WERI-Rb-1 (cell line): ENCODE measurements around the gene OPN1MW3.
"Not testable (repeated sequence)": the region's sequence is repeated elsewhere in the genome, so short reads cannot be mapped to it uniquely, and the experiment has no call there.

Source experiments
- DNase-seq: peaks from one replicate; pipeline ENCODE4 v3.0.0-alpha.2; 2020
- H3K27ac ChIP-seq: fragments of 250-450 bp; sonication (Bioruptor Pico); 2 replicates; pipeline ENCODE4 v1.5.1; 2020; ENCODE audit warnings: mild to moderate bottlenecking, moderate library complexity
- H3K27me3 ChIP-seq: fragments of 250-450 bp; sonication (Bioruptor Pico); 2 replicates; pipeline ENCODE4 v1.5.1; 2021; ENCODE audit warnings: mild to moderate bottlenecking, low read depth, moderate library complexity; ENCODE audit not compliant: insufficient read depth, severe bottlenecking
- H3K36me3 ChIP-seq: fragments of 250-450 bp; sonication (Bioruptor Pico); 2 replicates; pipeline ENCODE4 v1.5.1; 2020; ENCODE audit warnings: mild to moderate bottlenecking, moderate library complexity
- H3K4me3 ChIP-seq: 2 replicates; pipeline ENCODE4 v1.5.1; 2011; ENCODE audit warnings: low read depth, mild to moderate bottlenecking, control low read depth, low read length
- H3K9me3 ChIP-seq: fragments of 250-450 bp; sonication (Bioruptor Pico); 2 replicates; pipeline ENCODE4 v1.5.1; 2021; ENCODE audit warnings: mild to moderate bottlenecking, moderate library complexity; ENCODE audit not compliant: severe bottlenecking

OPN1MW3 gene

DNA sequence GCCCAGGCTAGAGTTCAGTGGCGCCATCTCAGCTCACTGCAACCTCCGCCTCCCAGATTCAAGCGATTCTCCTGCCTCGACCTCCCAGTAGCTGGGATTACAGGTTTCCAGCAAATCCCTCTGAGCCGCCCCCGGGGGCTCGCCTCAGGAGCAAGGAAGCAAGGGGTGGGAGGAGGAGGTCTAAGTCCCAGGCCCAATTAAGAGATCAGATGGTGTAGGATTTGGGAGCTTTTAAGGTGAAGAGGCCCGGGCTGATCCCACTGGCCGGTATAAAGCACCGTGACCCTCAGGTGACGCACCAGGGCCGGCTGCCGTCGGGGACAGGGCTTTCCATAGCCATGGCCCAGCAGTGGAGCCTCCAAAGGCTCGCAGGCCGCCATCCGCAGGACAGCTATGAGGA is at the start of gene OPN1MW3:
TSS of gene OPN1MW3 (plus strand) at position 301 of the 400 bp plus-strand sequence. CDS start at position 339, 38 bp downstream.
- H3K4me3 ChIP-seq, H3K36me3 ChIP-seq, H3K27me3 ChIP-seq, H3K9me3 ChIP-seq, DNase-seq, H3K27ac ChIP-seq: not testable (repeated sequence)

DNA sequence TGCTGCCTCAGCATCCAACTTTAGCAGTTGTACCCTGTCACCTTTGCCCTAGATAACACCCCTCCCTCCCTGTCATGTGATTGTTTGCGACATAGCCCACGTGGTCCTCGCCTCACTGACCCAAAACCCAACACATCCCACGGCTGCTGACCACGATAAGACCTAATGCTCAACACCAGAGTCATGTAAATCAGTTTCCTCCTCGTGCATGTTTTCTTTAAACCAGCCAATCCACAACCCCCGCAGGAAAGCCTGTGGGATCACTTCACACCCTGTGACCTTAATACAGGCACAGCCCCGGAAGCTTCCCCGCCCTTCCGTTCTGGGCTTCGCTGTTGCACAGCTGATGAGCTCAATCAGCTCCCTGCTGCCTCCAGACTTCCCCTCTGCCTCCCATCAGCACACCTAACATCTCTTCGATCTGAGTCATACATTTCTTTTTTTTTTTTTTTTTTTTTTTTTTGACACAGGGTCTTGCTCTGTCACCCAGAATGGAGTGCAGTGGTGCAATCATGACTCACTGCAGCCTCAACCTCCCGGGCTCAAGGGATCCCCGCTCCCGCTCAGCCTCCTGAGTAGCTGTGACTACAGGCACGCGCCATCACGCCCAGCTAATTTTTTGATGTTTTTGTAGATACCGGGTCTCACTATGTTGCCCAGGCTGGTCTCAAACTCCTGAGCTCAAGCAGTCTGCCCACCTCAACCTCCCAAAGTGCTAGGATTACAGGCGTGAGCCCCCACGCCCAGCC is 47.5 kb upstream of the OPN1MW3 start:
- not testable (repeated sequence) for H3K36me3 ChIP-seq, H3K9me3 ChIP-seq, H3K27ac ChIP-seq, H3K27me3 ChIP-seq, H3K4me3 ChIP-seq, DNase-seq

DNA sequence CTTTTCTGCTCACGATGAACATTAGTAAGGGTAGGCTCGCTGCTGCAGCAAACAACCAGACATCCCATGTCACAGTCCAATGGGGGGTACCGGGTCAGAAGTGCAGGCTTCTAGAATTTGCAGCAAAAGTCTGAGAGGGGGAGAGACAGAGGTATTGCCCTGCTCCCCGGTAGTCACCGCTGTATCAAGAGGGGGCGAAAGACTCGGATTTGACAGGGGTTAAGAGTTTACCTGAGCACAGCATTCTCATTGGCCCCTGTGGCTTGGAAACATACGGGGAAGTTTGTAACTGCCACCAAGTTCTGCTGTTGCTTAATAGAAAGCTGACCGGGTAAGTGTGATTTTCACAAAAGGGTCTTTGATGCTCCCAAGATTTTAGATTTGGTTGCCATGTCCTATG is 46.3 kb upstream of the OPN1MW3 start:
- not testable (repeated sequence) for DNase-seq, H3K9me3 ChIP-seq, H3K27ac ChIP-seq, H3K27me3 ChIP-seq, H3K36me3 ChIP-seq, H3K4me3 ChIP-seq

DNA sequence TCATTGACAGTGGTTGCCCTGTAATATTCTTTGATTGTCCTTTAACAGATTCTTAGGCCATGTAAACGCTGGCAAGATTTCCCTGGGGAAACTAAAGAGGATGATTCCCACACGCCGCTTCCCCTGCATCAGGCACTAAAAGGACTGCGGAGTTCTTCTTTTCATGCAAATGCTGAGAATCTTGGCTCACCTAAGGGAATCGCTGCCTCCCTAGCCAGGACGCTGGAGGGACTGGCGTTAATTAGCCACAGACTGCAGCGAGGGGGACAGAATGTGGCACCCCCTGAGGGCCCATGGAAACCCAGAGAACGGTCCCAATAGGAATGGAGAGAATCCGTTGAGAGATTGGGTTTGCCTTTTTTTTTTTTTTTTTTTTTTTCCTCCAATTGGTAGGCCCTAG is 45.9 kb upstream of the OPN1MW3 start:
- not testable (repeated sequence) for H3K36me3 ChIP-seq, H3K4me3 ChIP-seq, H3K9me3 ChIP-seq, H3K27ac ChIP-seq, H3K27me3 ChIP-seq, DNase-seq

DNA sequence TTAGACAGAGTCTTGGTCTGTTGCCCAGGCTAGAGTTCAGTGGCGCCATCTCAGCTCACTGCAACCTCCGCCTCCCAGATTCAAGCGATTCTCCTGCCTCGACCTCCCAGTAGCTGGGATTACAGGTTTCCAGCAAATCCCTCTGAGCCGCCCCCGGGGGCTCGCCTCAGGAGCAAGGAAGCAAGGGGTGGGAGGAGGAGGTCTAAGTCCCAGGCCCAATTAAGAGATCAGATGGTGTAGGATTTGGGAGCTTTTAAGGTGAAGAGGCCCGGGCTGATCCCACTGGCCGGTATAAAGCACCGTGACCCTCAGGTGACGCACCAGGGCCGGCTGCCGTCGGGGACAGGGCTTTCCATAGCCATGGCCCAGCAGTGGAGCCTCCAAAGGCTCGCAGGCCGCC is 37.9 kb upstream of the OPN1MW3 start, which contains the start of gene OPN1MW2:
TSS of gene OPN1MW2 (plus strand) at position 301 of the 400 bp plus-strand sequence. CDS start at position 361, 60 bp downstream.
- not testable (repeated sequence) for H3K27ac ChIP-seq, DNase-seq, H3K27me3 ChIP-seq, H3K36me3 ChIP-seq, H3K9me3 ChIP-seq, H3K4me3 ChIP-seq

DNA sequence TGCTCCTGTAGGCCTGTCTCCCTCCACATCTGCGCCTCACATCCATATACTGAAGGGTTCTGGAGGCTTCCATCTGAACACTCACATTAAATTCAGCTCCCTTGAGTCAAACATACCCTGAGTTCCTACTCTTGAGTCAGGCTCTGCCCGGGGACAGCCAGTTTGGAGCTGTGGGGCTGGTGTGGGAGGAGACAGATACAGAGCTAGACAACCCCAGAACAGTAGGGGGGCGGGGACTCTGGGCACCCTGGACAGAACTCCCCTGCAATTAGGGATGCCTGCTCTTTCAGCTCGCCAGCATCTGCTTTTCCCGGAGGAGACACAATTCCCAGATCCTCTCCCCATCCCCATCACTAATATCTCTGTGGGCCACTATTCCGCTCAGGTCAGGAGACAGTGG is 32.1 kb upstream of the OPN1MW3 start:
- not testable (repeated sequence) for DNase-seq, H3K36me3 ChIP-seq, H3K27ac ChIP-seq, H3K9me3 ChIP-seq, H3K27me3 ChIP-seq, H3K4me3 ChIP-seq

DNA sequence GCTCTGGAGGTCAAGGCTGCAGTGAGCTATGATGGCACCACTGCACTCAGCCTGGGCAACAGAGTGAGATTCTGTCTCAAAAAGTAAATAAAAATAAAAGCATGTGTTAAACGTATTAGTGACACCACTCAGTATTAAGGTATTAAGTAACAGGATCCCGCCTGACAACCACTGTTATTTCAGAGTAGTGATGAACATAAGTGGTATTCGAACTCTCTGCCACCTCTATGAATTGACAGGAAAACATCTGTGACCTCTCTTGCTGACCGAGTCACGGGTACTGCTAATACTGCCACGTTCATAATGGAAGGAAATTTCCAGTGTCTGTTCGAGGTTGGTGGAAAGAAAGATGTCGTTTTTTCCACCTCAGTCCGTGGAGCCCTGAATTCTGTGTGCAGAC is 30.7 kb upstream of the OPN1MW3 start:
- H3K4me3 ChIP-seq, H3K27ac ChIP-seq, DNase-seq: not testable (repeated sequence)

DNA sequence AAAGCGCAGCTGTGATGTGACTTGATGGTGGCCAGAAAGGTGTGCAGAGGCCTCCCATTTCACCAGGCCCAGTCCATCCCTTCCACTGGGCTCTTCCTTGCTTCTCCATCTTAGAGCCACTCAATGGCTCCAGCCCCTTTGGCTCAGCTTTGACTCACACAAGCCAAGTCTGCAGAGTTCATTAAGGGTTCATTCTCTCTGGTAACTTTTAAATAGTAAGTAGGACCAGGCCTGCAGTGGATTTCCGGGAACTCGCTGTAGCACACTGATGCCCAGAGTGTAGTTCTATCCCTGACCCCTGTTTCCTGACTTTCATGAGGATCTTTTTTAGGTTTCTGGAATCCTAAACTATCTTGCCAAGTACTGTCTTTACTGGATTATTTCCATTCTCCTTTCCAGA is 25.9 kb upstream of the OPN1MW3 start:
- H3K9me3 ChIP-seq, H3K36me3 ChIP-seq, H3K4me3 ChIP-seq, H3K27me3 ChIP-seq, DNase-seq, H3K27ac ChIP-seq: not testable (repeated sequence)

More for the DNA sequence above, 30.7 kb upstream of the OPN1MW3 start:
- not testable (repeated sequence) for H3K9me3 ChIP-seq, H3K36me3 ChIP-seq, H3K27me3 ChIP-seq

DNA sequence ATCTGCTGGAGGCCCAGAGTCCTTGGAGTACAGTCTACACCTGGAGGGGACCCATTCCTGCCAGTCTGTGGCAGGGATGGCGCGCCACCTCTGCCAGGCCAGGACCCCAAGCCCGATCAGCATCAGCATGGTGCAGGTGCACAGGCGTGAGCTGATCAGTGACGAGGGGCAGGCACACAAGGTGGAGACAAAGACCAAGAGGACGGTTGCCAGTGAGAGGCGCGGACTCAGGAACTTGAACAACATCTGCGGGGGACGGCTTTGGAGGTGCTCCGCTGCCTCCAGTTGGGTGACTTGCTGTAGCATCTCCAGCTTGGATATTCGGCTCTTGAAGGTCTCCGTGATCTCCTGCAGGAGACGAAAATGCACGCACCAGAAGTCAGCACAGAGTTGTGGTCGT is 23.8 kb upstream of the OPN1MW3 start:
- not testable (repeated sequence) for H3K27me3 ChIP-seq, H3K4me3 ChIP-seq, DNase-seq, H3K27ac ChIP-seq, H3K9me3 ChIP-seq, H3K36me3 ChIP-seq

DNA sequence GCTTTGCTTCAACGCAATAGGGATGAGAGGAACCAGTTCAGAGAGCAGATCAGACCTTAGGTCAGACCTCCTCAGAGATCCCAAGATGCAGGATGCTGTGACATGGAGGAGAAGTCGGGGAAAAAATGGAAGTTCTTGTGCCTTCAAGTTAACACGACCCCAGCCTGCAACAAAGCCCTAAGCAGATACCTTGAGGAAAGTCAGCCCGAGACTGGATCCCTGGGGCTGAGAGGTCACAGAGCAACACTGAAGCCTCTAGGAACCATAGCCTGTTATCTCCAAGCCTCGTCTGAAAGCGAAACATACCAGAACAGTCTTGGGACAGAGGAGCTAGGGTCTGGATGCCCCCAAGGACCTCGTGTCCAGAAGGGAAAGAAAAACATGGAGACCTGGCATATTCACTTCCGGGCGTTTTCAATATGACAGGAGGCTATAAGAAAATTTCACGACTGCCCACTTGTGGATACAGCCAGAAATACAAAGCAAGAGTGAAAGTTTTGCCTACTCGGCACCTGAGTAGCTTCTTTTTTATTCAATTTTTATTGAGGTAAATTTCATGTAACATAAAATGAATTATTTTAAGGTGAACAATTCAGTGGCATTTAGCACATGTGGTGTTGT is 18.3 kb upstream of the OPN1MW3 start:
- H3K36me3 ChIP-seq, H3K9me3 ChIP-seq, DNase-seq, H3K27me3 ChIP-seq, H3K4me3 ChIP-seq, H3K27ac ChIP-seq: not testable (repeated sequence)

DNA sequence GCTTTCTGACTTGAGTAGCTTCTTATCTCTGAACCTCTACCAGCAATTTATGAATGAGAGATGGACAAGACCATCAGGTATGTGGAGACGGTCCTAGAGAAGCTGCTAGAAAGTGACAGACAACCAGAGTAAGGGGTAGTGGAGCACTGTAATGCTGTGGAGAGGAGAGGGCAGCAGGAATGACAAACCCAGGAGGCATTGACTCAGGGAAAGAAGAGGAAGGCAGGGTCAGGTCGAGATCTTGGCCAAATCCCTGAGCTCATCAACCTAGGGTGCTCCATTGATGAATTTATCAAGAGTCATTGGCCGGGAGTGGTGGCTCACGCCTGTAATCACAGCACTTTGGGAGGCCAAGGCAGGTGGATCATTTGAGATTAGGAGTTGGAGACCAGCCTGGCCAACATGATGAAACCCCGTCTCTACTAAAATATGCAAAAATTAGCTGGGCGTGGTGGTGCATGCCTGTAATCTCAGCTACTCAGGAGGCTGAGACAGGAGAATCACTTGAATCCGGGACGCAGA is 17.3 kb upstream of the OPN1MW3 start:
- not testable (repeated sequence) for H3K9me3 ChIP-seq, DNase-seq, H3K4me3 ChIP-seq, H3K36me3 ChIP-seq, H3K27me3 ChIP-seq, H3K27ac ChIP-seq

DNA sequence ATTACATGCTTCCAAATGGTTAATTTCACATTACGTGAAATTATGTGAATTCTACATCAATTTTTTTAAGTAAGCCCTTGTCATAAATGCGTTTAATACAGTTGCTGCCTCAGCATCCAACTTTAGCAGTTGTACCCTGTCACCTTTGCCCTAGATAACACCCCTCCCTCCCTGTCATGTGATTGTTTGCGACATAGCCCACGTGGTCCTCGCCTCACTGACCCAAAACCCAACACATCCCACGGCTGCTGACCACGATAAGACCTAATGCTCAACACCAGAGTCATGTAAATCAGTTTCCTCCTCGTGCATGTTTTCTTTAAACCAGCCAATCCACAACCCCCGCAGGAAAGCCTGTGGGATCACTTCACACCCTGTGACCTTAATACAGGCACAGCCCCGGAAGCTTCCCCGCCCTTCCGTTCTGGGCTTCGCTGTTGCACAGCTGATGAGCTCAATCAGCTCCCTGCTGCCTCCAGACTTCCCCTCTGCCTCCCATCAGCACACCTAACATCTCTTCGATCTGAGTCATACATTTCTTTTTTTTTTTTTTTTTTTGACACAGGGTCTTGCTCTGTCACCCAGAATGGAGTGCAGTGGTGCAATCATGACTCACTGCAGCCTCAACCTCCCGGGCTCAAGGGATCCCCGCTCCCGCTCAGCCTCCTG is 9.9 kb upstream of the OPN1MW3 start:
- DNase-seq, H3K27me3 ChIP-seq, H3K27ac ChIP-seq, H3K36me3 ChIP-seq, H3K9me3 ChIP-seq, H3K4me3 ChIP-seq: not testable (repeated sequence)

DNA sequence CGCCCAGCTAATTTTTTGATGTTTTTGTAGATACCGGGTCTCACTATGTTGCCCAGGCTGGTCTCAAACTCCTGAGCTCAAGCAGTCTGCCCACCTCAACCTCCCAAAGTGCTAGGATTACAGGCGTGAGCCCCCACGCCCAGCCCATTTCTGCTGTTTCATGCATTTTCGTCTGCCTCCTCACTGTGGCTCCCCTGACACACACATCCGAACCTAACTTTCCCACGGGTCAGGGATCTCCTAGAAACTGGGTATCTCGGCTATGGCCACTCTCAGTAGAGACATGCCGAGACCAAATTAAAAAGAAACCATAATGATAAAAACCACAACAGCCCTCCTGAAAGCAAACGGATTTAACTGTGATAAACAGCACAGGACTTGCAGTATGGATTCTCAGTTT is 9.3 kb upstream of the OPN1MW3 start:
- not testable (repeated sequence) for H3K27me3 ChIP-seq, DNase-seq, H3K36me3 ChIP-seq, H3K27ac ChIP-seq, H3K4me3 ChIP-seq, H3K9me3 ChIP-seq

DNA sequence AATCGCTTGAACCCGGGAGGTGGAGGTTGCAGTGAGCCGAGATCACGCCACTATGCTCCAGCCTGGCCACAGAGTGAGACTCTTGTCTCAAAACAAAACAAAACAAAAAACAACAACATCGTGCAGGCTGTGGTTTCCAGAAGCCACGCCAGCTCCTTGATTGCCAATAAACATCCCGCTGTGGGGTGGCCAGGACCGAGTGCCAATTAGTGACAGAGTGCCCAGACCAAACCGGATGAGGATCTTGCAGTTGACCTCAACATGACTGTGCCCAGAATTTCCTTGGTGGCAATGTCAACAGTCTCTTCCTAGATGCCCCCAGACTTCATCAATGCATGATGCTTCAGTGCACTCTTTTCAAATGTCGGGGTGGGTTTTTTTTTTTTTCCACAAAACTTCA is 1.3 kb downstream of the OPN1MW3 start:
- H3K4me3 ChIP-seq, H3K27ac ChIP-seq: not testable (repeated sequence)

More for the DNA sequence above, 1.3 kb downstream of the OPN1MW3 start:
- not testable (repeated sequence) for DNase-seq, H3K36me3 ChIP-seq, H3K27me3 ChIP-seq, H3K9me3 ChIP-seq
